DMS53 (cell line): ENCODE measurements around the gene ORC6.

Experiments used
- DNase-seq: peaks from one replicate; lab custom pipeline; 2025; lab: John Stamatoyannopoulos, UW

ORC6 gene

GRCh38 chr16:46701615-46702014, 12.2 kb downstream of the ORC6 start:
- DNase-seq: no peak

GRCh38 chr16:46702030-46702429, 12.6 kb downstream of the ORC6 start:
- DNase-seq: no peak

GRCh38 chr16:46706642-46707041, 17.2 kb downstream of the ORC6 start:
- no peak for DNase-seq

GRCh38 chr16:46709469-46710005, 20.1 kb downstream of the ORC6 start:
- DNase-seq: no peak

GRCh38 chr16:46711106-46712058, 21.9 kb downstream of the ORC6 start:
- no peak for DNase-seq

- no peak for DNase-seq
Observed at GRCh38 chr16:46712911-46713310, 23.5 kb downstream of the ORC6 start.

- no peak for DNase-seq
Observed at GRCh38 chr16:46713634-46714033, 24.2 kb downstream of the ORC6 start.

GRCh38 chr16:46714797-46715591, 25.5 kb downstream of the ORC6 start:
- no peak for DNase-seq

- DNase-seq: no peak
Observed at GRCh38 chr16:46715769-46716305, 26.4 kb downstream of the ORC6 start.

- no peak for DNase-seq
Observed at GRCh38 chr16:46717692-46718091, 28.2 kb downstream of the ORC6 start.

GRCh38 chr16:46718214-46718613, 28.8 kb downstream of the ORC6 start:
- peak; percentile 21 for DNase-seq

- DNase-seq: no peak
Observed at GRCh38 chr16:46719528-46719927, 30.1 kb downstream of the ORC6 start.

- no peak for DNase-seq
Observed at GRCh38 chr16:46720619-46721018, 31.2 kb downstream of the ORC6 start.

- no peak for DNase-seq
Observed at GRCh38 chr16:46721885-46722284, 32.4 kb downstream of the ORC6 start.

- DNase-seq: no peak
Observed at GRCh38 chr16:46727184-46727583, 37.7 kb downstream of the ORC6 start.

GRCh38 chr16:46727630-46728029, 38.2 kb downstream of the ORC6 start:
- DNase-seq: no peak

GRCh38 chr16:46728806-46729205, 39.3 kb downstream of the ORC6 start:
- no peak for DNase-seq

GRCh38 chr16:46729326-46729995, 40.0 kb downstream of the ORC6 start:
- no peak for DNase-seq

GRCh38 chr16:46730126-46730525, 40.7 kb downstream of the ORC6 start:
- DNase-seq: no peak

GRCh38 chr16:46730801-46731690, 41.6 kb downstream of the ORC6 start:
- no peak for DNase-seq
